Endothelial cell of umbilical vein (primary cell): ENCODE measurements around the gene ANTXRL. TPM values are rescaled to one million over a fixed set of nuclear protein-coding genes. Genes with fewer than 3 reads are reported as not detected.

Experiments used
- BruUV-seq: library from RNA; stranded (reverse); fragments of 400-500 nt; replicated peaks from 2 replicates; lab custom pipeline; 2021; lab: Mats Ljungman, UMichigan
- CTCF ChIA-PET: fragments of 300-600, 350-600 bp; sonication (Branson Sonifier 250); formaldehyde crosslinking; loops from one replicate; lab custom pipeline; 2021; ENCODE audit warnings: antibody characterized with exemption, inconsistent platforms; lab: Charles Lee
- POLR2A ChIA-PET: fragments of 300-600, 350-600 bp; sonication (Branson Sonifier 250); formaldehyde crosslinking; loops from one replicate; lab custom pipeline; 2021; ENCODE audit warnings: antibody characterized with exemption, inconsistent platforms; lab: Charles Lee
- DNase-seq: peaks from one replicate; pipeline ENCODE4 v3.0.0-alpha.2; 2011; ENCODE audit warnings: low read depth, low spot score
- FAIRE-seq: peaks from 2 replicates; lab custom pipeline; 2011; peaks lifted over from hg19 to GRCh38; lab: Jason Lieb, UNC
- H2AFZ ChIP-seq: 2 replicates; pipeline ENCODE4 v1.6.0; 2012; ENCODE audit warnings: low read depth, low read length, control low read depth, inconsistent platforms
- H3K27ac ChIP-seq: 2 replicates; pipeline ENCODE4 v1.5.1; 2011; ENCODE audit warnings: low read depth, mild to moderate bottlenecking, control low read depth, low read length, moderate library complexity; ENCODE audit not compliant: insufficient read depth
- H3K27me3 ChIP-seq, 2 experiments: 2 replicates each; pipeline versions ENCODE4 v1.6.0 to v1.6.1; 2011; ENCODE audit warnings: low read length in 2 of 2, mixed read lengths in 1 of 2; ENCODE audit not compliant: control insufficient read depth in 2 of 2, insufficient read depth in 2 of 2
- H3K36me3 ChIP-seq, 2 experiments: 2 replicates in 1 of 2; 3 replicates in 1 of 2; pipeline ENCODE4 v1.5.1; 2011; ENCODE audit warnings: low read length in 2 of 2, mild to moderate bottlenecking in 1 of 2, moderate library complexity in 1 of 2; ENCODE audit not compliant: control insufficient read depth in 2 of 2, insufficient read depth in 2 of 2; ENCODE audit errors: extremely low read depth in 1 of 2
- H3K4me1 ChIP-seq: 3 replicates; pipeline ENCODE4 v1.5.1; 2011; ENCODE audit warnings: mild to moderate bottlenecking, low read length; ENCODE audit not compliant: control insufficient read depth, insufficient read depth; ENCODE audit errors: extremely low read depth
- H3K4me2 ChIP-seq: 2 replicates; pipeline ENCODE4 v1.6.1; 2011; ENCODE audit warnings: low read length, control low read depth, mixed read lengths; ENCODE audit not compliant: insufficient read depth
- H3K4me3 ChIP-seq, 3 experiments: fragments of 200-600 bp in 1 of 3; sonication (generic), shearing (Covaris generic) in 1 of 3; replicated peaks in 1 of 3; 2 replicates each; pipeline ENCODE4 v1.5.1; 2011 to 2016; ENCODE audit warnings: control low read depth in 3 of 3, low read length in 3 of 3, mild to moderate bottlenecking in 2 of 3, inconsistent platforms in 1 of 3, low read depth in 1 of 3, moderate library complexity in 1 of 3; ENCODE audit not compliant: insufficient read depth in 1 of 3
- H3K79me2 ChIP-seq: 2 replicates; pipeline ENCODE4 v1.6.0; 2012; ENCODE audit warnings: low read length, inconsistent platforms; ENCODE audit not compliant: control insufficient read depth, insufficient read depth
- H3K9ac ChIP-seq: replicated peaks from 2 replicates; pipeline ENCODE3; 2011; ENCODE audit warnings: low read length, control low read depth; ENCODE audit not compliant: insufficient read depth; ENCODE audit errors: extremely low read depth
- H3K9me1 ChIP-seq: replicated peaks from 3 replicates; pipeline ENCODE4 v1.6.0; 2011; ENCODE audit warnings: mild to moderate bottlenecking, low read length; ENCODE audit not compliant: control insufficient read depth, insufficient read depth; ENCODE audit errors: extremely low read depth
- H3K9me3 ChIP-seq: replicated peaks from 2 replicates; pipeline ENCODE4 v1.5.1; 2012; ENCODE audit warnings: low read length, inconsistent platforms; ENCODE audit not compliant: control insufficient read depth, insufficient read depth
- H4K20me1 ChIP-seq: replicated peaks from 2 replicates; pipeline ENCODE3; 2011; ENCODE audit warnings: mild to moderate bottlenecking, low read length; ENCODE audit not compliant: control insufficient read depth, insufficient read depth; ENCODE audit errors: extremely low read depth
- EZH2 ChIP-seq: IDR thresholded peaks from 2 replicates; pipeline ENCODE4 v1.6.1; 2012; ENCODE audit warnings: borderline replicate concordance, low read depth, mild to moderate bottlenecking, moderate library complexity, low read length, inconsistent platforms; ENCODE audit not compliant: severe bottlenecking
- FOS ChIP-seq: IDR thresholded peaks from 2 replicates; pipeline ENCODE4 v1.6.1; 2011; ENCODE audit warnings: mild to moderate bottlenecking, low read length, moderate library complexity, borderline replicate concordance; ENCODE audit not compliant: insufficient read depth
- GATA2 ChIP-seq: IDR thresholded peaks from 2 replicates; pipeline ENCODE4 v1.7.0; 2011; ENCODE audit warnings: low read depth, mild to moderate bottlenecking, moderate library complexity, mixed read lengths, low read length; ENCODE audit not compliant: insufficient read length, insufficient read depth
- JUN ChIP-seq: IDR thresholded peaks from 2 replicates; pipeline ENCODE4 v1.6.1; 2011; ENCODE audit warnings: borderline replicate concordance, low read depth; ENCODE audit not compliant: insufficient read length, insufficient read depth
- MYC ChIP-seq: IDR thresholded peaks from one replicate; pipeline ENCODE4 v1.6.1; 2011; ENCODE audit warnings: mild to moderate bottlenecking, low read depth, low read length
- POLR2A ChIP-seq: IDR thresholded peaks from 2 replicates; pipeline ENCODE4 v1.6.1; 2012; ENCODE audit warnings: low read depth, mild to moderate bottlenecking, control low read depth, low read length
- POLR2AphosphoS5 ChIP-seq: IDR thresholded peaks from 2 replicates; pipeline ENCODE4 v1.6.1; 2012; ENCODE audit warnings: low read depth, mild to moderate bottlenecking, control low read depth, low read length, moderate library complexity; ENCODE audit not compliant: insufficient read depth
- dilution Hi-C: fragments of 300-500 bp; cut with MboI; formaldehyde crosslinking; loops from one replicate; pipeline ENCODE4 v1.15.0; 2019; ENCODE audit warnings: low sequenced_read_pairs; ENCODE audit not compliant: extremely low pct_ligation_motif_present
- intact Hi-C: fragments of 100-400 bp; cut with micrococcal nuclease; formaldehyde crosslinking; loops from one replicate; pipeline ENCODE4 v1.10.0; 2022
- polyA plus RNA-seq, 4 experiments: library from polyadenylated mRNA; depleted of rRNA in 3 of 4; stranded (reverse) in 3 of 4; unstranded in 1 of 4; fragments of >200 nt; gene quantifications; 2 replicates each; pipeline versions ENCODE4 v1.2.1 to v1.2.3, GENCODE V29; 2011 to 2012; ENCODE audit warnings: missing spikeins in 1 of 4
- total RNA-seq: library from RNA; stranded (reverse); gene quantifications from 2 replicates; pipeline ENCODE4 v1.2.3, GENCODE V29; 2021
- TF ChIP-seq, protein P1 (sequence below): IDR thresholded peaks from 2 replicates; pipeline ENCODE4 v1.6.1; 2011; ENCODE audit not compliant: insufficient read depth, insufficient read length
- TF ChIP-seq, protein P2 (sequence below), 2 donors: IDR thresholded peaks; 1 replicate in 1 of 2; 2 replicates in 1 of 2; pipeline ENCODE4 v1.5.1; 2011; ENCODE audit warnings: low read length in 2 of 2, mild to moderate bottlenecking in 2 of 2, moderate library complexity in 2 of 2, control low read depth in 1 of 2, inconsistent platforms in 1 of 2, low read depth in 1 of 2; ENCODE audit not compliant: insufficient read depth in 1 of 2; ENCODE audit errors: extremely low read depth in 1 of 2

Gene ANTXRL
- total and polyA plus RNA-seq, 2 donors (not counting 3 experiments of a cell fraction or from before 2014, with no cell fraction given): not detected

- DNase-seq (no peak), FAIRE-seq (no peak)
- Histone ChIP-seq H3K36me3 (no peaks in the 10 kb centered on the region), H3K27me3 (no peaks in the 10 kb centered on the region), H3K9ac (no peak overlapping the region), H3K9me1 (no peaks in the 10 kb centered on the region), H3K4me1 (no peaks in the 10 kb centered on the region), H3K4me3 (no peak overlapping the region), H2AFZ (no peak overlapping the region), H3K9me3 (no peaks in the 10 kb centered on the region), H3K27ac (no peak overlapping the region), H4K20me1 (no peaks in the 10 kb centered on the region), H3K4me2 (no peak overlapping the region), H3K79me2 (no peaks in the 10 kb centered on the region)
- dilution Hi-C loops: no loop called here
- ChIA-PET CTCF (interaction anchor here (4.1 kb wide), 1 partner anchor 24 kb away, joined by 23 read pairs; no protein-coding TSS in a partner anchor), POLR2A (no interaction called here)
- no TSS peak for BruUV-seq
- TF ChIP-seq, protein P1, sequence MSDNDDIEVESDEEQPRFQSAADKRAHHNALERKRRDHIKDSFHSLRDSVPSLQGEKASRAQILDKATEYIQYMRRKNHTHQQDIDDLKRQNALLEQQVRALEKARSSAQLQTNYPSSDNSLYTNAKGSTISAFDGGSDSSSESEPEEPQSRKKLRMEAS: no peak
- TF ChIP-seq GATA2 (no peak), EZH2 (no peak), POLR2AphosphoS5 (no peak), MYC (no peak), JUN (no peak), FOS (no peak), POLR2A (no peak)
- TF ChIP-seq, protein P2, sequence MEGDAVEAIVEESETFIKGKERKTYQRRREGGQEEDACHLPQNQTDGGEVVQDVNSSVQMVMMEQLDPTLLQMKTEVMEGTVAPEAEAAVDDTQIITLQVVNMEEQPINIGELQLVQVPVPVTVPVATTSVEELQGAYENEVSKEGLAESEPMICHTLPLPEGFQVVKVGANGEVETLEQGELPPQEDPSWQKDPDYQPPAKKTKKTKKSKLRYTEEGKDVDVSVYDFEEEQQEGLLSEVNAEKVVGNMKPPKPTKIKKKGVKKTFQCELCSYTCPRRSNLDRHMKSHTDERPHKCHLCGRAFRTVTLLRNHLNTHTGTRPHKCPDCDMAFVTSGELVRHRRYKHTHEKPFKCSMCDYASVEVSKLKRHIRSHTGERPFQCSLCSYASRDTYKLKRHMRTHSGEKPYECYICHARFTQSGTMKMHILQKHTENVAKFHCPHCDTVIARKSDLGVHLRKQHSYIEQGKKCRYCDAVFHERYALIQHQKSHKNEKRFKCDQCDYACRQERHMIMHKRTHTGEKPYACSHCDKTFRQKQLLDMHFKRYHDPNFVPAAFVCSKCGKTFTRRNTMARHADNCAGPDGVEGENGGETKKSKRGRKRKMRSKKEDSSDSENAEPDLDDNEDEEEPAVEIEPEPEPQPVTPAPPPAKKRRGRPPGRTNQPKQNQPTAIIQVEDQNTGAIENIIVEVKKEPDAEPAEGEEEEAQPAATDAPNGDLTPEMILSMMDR (IDR thresholded peaks at IDR 0.05; ENCODE audit: extremely low read depth in 1 of 2, insufficient read depth in 1 of 2, low read depth in 1 of 2, low read length in 2 of 2): no peak
- intact Hi-C loops: no loop called here
Observed at GRCh38 chr10:46251857-46252847, 34.6 kb upstream of the ANTXRL start.
